ENCODE data around the gene SATB1.
"Not testable (repeated sequence)": the region's sequence is repeated elsewhere in the genome, so short reads cannot be mapped to it uniquely, and the experiment has no call there.

Gene SATB1

GRCh38 chr3:18334837-18335601, 90.1 kb downstream of the SATB1 start:
- H3K4me1 ChIP-seq (ENCODE audit: control insufficient read depth, low read depth, low read length) = no peaks in the 10 kb centered on the region
- H3K56ac ChIP-seq (ENCODE audit: low read length) = no peak overlapping the region
- H3K79me1 ChIP-seq (ENCODE audit: low read length) = no peaks in the 10 kb centered on the region
- H2BK15ac ChIP-seq (replicated peaks; ENCODE audit: low read depth) = no peak overlapping the region
- no peak overlapping the region for H3K27ac ChIP-seq (ENCODE audit: low read depth, low read length)
- H3K4me3 ChIP-seq (ENCODE audit: low read length) = no peak overlapping the region
- H3K23ac ChIP-seq (ENCODE audit: low read length) = no peak overlapping the region
- no peak overlapping the region for H4K5ac ChIP-seq (ENCODE audit: low read length)
- H3K18ac ChIP-seq (ENCODE audit: low read length) = no peak overlapping the region
- H3K36me3 ChIP-seq (ENCODE audit: control insufficient read depth, insufficient read depth, low read length) = no peaks in the 10 kb centered on the region
- no peak overlapping the region for H3K4me2 ChIP-seq (ENCODE audit: low read length)
- H2AK5ac ChIP-seq (ENCODE audit: low read length) = no peak overlapping the region
- DNase-seq = no peak
- H3K9ac ChIP-seq (ENCODE audit: low read length) = no peak overlapping the region
- H2BK5ac ChIP-seq (ENCODE audit: low read length) = no peak overlapping the region
- H3K79me2 ChIP-seq (ENCODE audit: control insufficient read depth, insufficient read depth, low read length) = no peaks in the 10 kb centered on the region
- no peaks in the 10 kb centered on the region for H3K27me3 ChIP-seq (ENCODE audit: insufficient read depth, low read length, poor library complexity)
- no peak overlapping the region for H2BK120ac ChIP-seq (ENCODE audit: low read depth, low read length)
- no peak overlapping the region for H4K8ac ChIP-seq (ENCODE audit: low read depth, low read length)
- H3K4ac ChIP-seq (ENCODE audit: low read depth, low read length) = no peak overlapping the region

GRCh38 chr3:18330772-18331441, 94.2 kb downstream of the SATB1 start:
- DNase-seq; H3K36me3 ChIP-seq (ENCODE audit: control insufficient read depth, insufficient read depth, low read length); H2BK15ac ChIP-seq (replicated peaks; ENCODE audit: low read depth); H3K9ac ChIP-seq (ENCODE audit: low read length); H3K79me2 ChIP-seq (ENCODE audit: control insufficient read depth, insufficient read depth, low read length); H4K8ac ChIP-seq (ENCODE audit: low read depth, low read length); H3K56ac ChIP-seq (ENCODE audit: low read length); H3K18ac ChIP-seq (ENCODE audit: low read length); H2BK5ac ChIP-seq (ENCODE audit: low read length); H3K27ac ChIP-seq (ENCODE audit: low read depth, low read length); H4K5ac ChIP-seq (ENCODE audit: low read length); H2BK120ac ChIP-seq (ENCODE audit: low read depth, low read length); H3K4ac ChIP-seq (ENCODE audit: low read depth, low read length); H2AK5ac ChIP-seq (ENCODE audit: low read length); H3K79me1 ChIP-seq (ENCODE audit: low read length); H3K4me2 ChIP-seq (ENCODE audit: low read length); H3K4me1 ChIP-seq (ENCODE audit: control insufficient read depth, low read depth, low read length); H3K4me3 ChIP-seq (ENCODE audit: low read length); H3K23ac ChIP-seq (ENCODE audit: low read length); H3K27me3 ChIP-seq (ENCODE audit: insufficient read depth, low read length, poor library complexity): not testable (repeated sequence)
- no CpG with 5 or more reads among the region's 25 CpGs for WGBS (ENCODE audit: extremely low coverage, insufficient coverage, low lambda C conversion rate)

GRCh38 chr3:18308096-18308650, 117.0 kb downstream of the SATB1 start:
- H2BK5ac ChIP-seq (ENCODE audit: low read length) = no peak overlapping the region
- no peak overlapping the region for H3K23ac ChIP-seq (ENCODE audit: low read length)
- no peak overlapping the region for H3K9ac ChIP-seq (ENCODE audit: low read length)
- H4K8ac ChIP-seq (ENCODE audit: low read depth, low read length) = no peak overlapping the region
- no peaks in the 10 kb centered on the region for H3K36me3 ChIP-seq (ENCODE audit: control insufficient read depth, insufficient read depth, low read length)
- H3K4ac ChIP-seq (ENCODE audit: low read depth, low read length) = no peak overlapping the region
- H2BK120ac ChIP-seq (ENCODE audit: low read depth, low read length) = no peak overlapping the region
- H4K5ac ChIP-seq (ENCODE audit: low read length) = no peak overlapping the region
- no peaks in the 10 kb centered on the region for H3K79me1 ChIP-seq (ENCODE audit: low read length)
- no peak overlapping the region for H2BK15ac ChIP-seq (replicated peaks; ENCODE audit: low read depth)
- 100% methylated on average over 2 of the region's 5 CpGs for WGBS (ENCODE audit: extremely low coverage, insufficient coverage, low lambda C conversion rate)
- no peak overlapping the region for H3K4me3 ChIP-seq (ENCODE audit: low read length)
- no peak overlapping the region for H3K27ac ChIP-seq (ENCODE audit: low read depth, low read length)
- no peaks in the 10 kb centered on the region for H3K79me2 ChIP-seq (ENCODE audit: control insufficient read depth, insufficient read depth, low read length)
- H3K56ac ChIP-seq (ENCODE audit: low read length) = no peak overlapping the region
- H3K4me2 ChIP-seq (ENCODE audit: low read length) = no peak overlapping the region
- no peak overlapping the region for H3K18ac ChIP-seq (ENCODE audit: low read length)
- H3K27me3 ChIP-seq (ENCODE audit: insufficient read depth, low read length, poor library complexity) = no peaks in the 10 kb centered on the region
- DNase-seq = no peak
- no peaks in the 10 kb centered on the region for H3K4me1 ChIP-seq (ENCODE audit: control insufficient read depth, low read depth, low read length)
- H2AK5ac ChIP-seq (ENCODE audit: low read length) = no peak overlapping the region

- Histone ChIP-seq H3K4me1 (ENCODE audit: control insufficient read depth, low read depth, low read length) (no peaks in the 10 kb centered on the region), H3K23ac (ENCODE audit: low read length) (no peak overlapping the region), H4K5ac (ENCODE audit: low read length) (no peak overlapping the region), H3K9ac (ENCODE audit: low read length) (no peak overlapping the region), H4K8ac (ENCODE audit: low read depth, low read length) (no peak overlapping the region), H3K27me3 (ENCODE audit: insufficient read depth, low read length, poor library complexity) (no peaks in the 10 kb centered on the region), H3K36me3 (ENCODE audit: control insufficient read depth, insufficient read depth, low read length) (no peaks in the 10 kb centered on the region), H3K27ac (ENCODE audit: low read depth, low read length) (no peak overlapping the region), H3K4me3 (ENCODE audit: low read length) (no peak overlapping the region), H2BK120ac (ENCODE audit: low read depth, low read length) (no peak overlapping the region), H3K4me2 (ENCODE audit: low read length) (no peak overlapping the region), H2BK15ac (replicated peaks; ENCODE audit: low read depth) (no peak overlapping the region), H3K79me2 (ENCODE audit: control insufficient read depth, insufficient read depth, low read length) (no peaks in the 10 kb centered on the region), H2AK5ac (ENCODE audit: low read length) (no peak overlapping the region), H3K56ac (ENCODE audit: low read length) (no peak overlapping the region), H3K18ac (ENCODE audit: low read length) (no peak overlapping the region), H3K4ac (ENCODE audit: low read depth, low read length) (no peak overlapping the region), H2BK5ac (ENCODE audit: low read length) (no peak overlapping the region), H3K79me1 (ENCODE audit: low read length) (no peaks in the 10 kb centered on the region)
- WGBS (ENCODE audit: extremely low coverage, insufficient coverage, low lambda C conversion rate) = no CpG with 5 or more reads among the region's 1 CpG
- DNase-seq = no peak
Measured at GRCh38 chr3:18307529-18307928, 117.6 kb downstream of the SATB1 start.

- no peak for DNase-seq
- Histone ChIP-seq H2BK120ac (ENCODE audit: low read depth, low read length) (no peak overlapping the region), H3K18ac (ENCODE audit: low read length) (no peak overlapping the region), H3K56ac (ENCODE audit: low read length) (no peak overlapping the region), H3K23ac (ENCODE audit: low read length) (no peak overlapping the region), H3K4me1 (ENCODE audit: control insufficient read depth, low read depth, low read length) (no peaks in the 10 kb centered on the region), H3K27me3 (ENCODE audit: insufficient read depth, low read length, poor library complexity) (no peaks in the 10 kb centered on the region), H2BK5ac (ENCODE audit: low read length) (no peak overlapping the region), H2AK5ac (ENCODE audit: low read length) (no peak overlapping the region), H2BK15ac (replicated peaks; ENCODE audit: low read depth) (no peak overlapping the region), H3K4me2 (ENCODE audit: low read length) (no peak overlapping the region), H3K79me1 (ENCODE audit: low read length) (no peaks in the 10 kb centered on the region), H3K4ac (ENCODE audit: low read depth, low read length) (no peak overlapping the region), H3K4me3 (ENCODE audit: low read length) (no peak overlapping the region), H4K5ac (ENCODE audit: low read length) (no peak overlapping the region), H3K36me3 (ENCODE audit: control insufficient read depth, insufficient read depth, low read length) (no peaks in the 10 kb centered on the region), H4K8ac (ENCODE audit: low read depth, low read length) (no peak overlapping the region), H3K9ac (ENCODE audit: low read length) (no peak overlapping the region), H3K79me2 (ENCODE audit: control insufficient read depth, insufficient read depth, low read length) (no peaks in the 10 kb centered on the region), H3K27ac (ENCODE audit: low read depth, low read length) (no peak overlapping the region)
- WGBS (ENCODE audit: extremely low coverage, insufficient coverage, low lambda C conversion rate) = no CpG with 5 or more reads among the region's 1 CpG
Measured at GRCh38 chr3:18302517-18302916, 122.6 kb downstream of the SATB1 start.

Measured in mesendoderm (in vitro differentiated cells).